Activated CD8-positive, alpha-beta T cell treated with anti-CD3 and anti-CD28 coated beads, Interleukin-2, amount 10 ng/mL, durations not matched to agents 7 days and 5 days (primary cell): ENCODE measurements around the gene PMPCA. TPM values are rescaled to one million over a fixed set of nuclear protein-coding genes. Genes with fewer than 3 reads are reported as not detected.
"Not testable (repeated sequence)": the region's sequence is repeated elsewhere in the genome, so short reads cannot be mapped to it uniquely, and the experiment has no call there.

Experiments used
- ATAC-seq: fragments of 150-1000 bp; cut with Tn5 transposase; one replicate; pipeline ENCODE4 v1.10.0; 2021; ENCODE audit warnings: moderate library complexity
- CTCF ChIA-PET: fragments of 350-600 bp; sonication (Branson Sonifier 250); formaldehyde crosslinking; loops from one replicate; lab custom pipeline; 2021; ENCODE audit warnings: antibody characterized with exemption; lab: Charles Lee
- POLR2A ChIA-PET: fragments of 350-600 bp; sonication (Branson Sonifier 250); formaldehyde crosslinking; loops from one replicate; lab custom pipeline; 2021; ENCODE audit warnings: antibody characterized with exemption; lab: Charles Lee
- DNase-seq: peaks from one replicate; pipeline ENCODE4 v3.0.0-alpha.2; 2020
- H3K27ac Mint-ChIP-seq: one replicate; pipeline ENCODE4 v1.8.0; 2021; ENCODE audit warnings: mild to moderate bottlenecking, mixed read lengths
- H3K27me3 Mint-ChIP-seq: one replicate; pipeline ENCODE4 v1.8.0; 2021; ENCODE audit warnings: low read depth, mixed read lengths
- H3K36me3 Mint-ChIP-seq: one replicate; pipeline ENCODE4 v1.8.0; 2021; ENCODE audit warnings: low read depth, mixed read lengths
- H3K4me1 Mint-ChIP-seq: one replicate; pipeline ENCODE4 v1.8.0; 2021; ENCODE audit warnings: low read depth, mixed read lengths
- H3K4me3 Mint-ChIP-seq: one replicate; pipeline ENCODE4 v1.8.0; 2021; ENCODE audit warnings: mild to moderate bottlenecking, mixed read lengths
- H3K9me3 Mint-ChIP-seq: one replicate; pipeline ENCODE4 v1.8.0; 2022; ENCODE audit warnings: mixed read lengths; ENCODE audit not compliant: insufficient read depth
- total RNA-seq, 2 experiments: library from RNA; stranded (reverse); gene quantifications; one replicate each; pipeline ENCODE4 v1.2.3, GENCODE V29; 2021

Gene PMPCA
- total RNA-seq, 2 experiments from 2014 or later, result 56.5 to 57.5 TPM

- H3K4me1 Mint-ChIP-seq, result no peaks in the 10 kb centered on the region
- H3K27me3 Mint-ChIP-seq, result no peaks in the 10 kb centered on the region
- no peaks in the 10 kb centered on the region for H3K9me3 Mint-ChIP-seq
- H3K27ac Mint-ChIP-seq, result no peak overlapping the region
- peaks cover 49% of the 10 kb centered on the region for H3K36me3 Mint-ChIP-seq
- ChIA-PET POLR2A (interaction anchor here (0.6 to 1.2 kb wide), 2 partner anchors 9 to 90 kb away, joined by 4 to 5 read pairs; partner anchors contain the start of genes ENTR1 and PMPCA), CTCF (interaction anchor here (1.2 kb wide), 1 partner anchor 15 kb away, joined by 3 read pairs; no protein-coding TSS in a partner anchor)
- ATAC-seq (no peak), DNase-seq (no peak)
- H3K4me3 Mint-ChIP-seq, result no peak overlapping the region
Observed at GRCh38 chr9:136419092-136419420, 8.6 kb downstream of the PMPCA start.

- Mint-ChIP-seq H3K9me3 (no peaks in the 10 kb centered on the region), H3K4me3 (no peak overlapping the region), H3K27me3 (no peaks in the 10 kb centered on the region), H3K36me3 (peaks cover 45% of the 10 kb centered on the region), H3K4me1 (peaks cover 3% of the 10 kb centered on the region), H3K27ac (no peak overlapping the region)
- ATAC-seq (no peak), DNase-seq (no peak)
- ChIA-PET CTCF (no interaction called here), POLR2A (no interaction called here)
Observed at GRCh38 chr9:136421791-136422190, 11.3 kb downstream of the PMPCA start.

GRCh38 chr9:136422876-136423275 is 12.4 kb downstream of the PMPCA start:
- ATAC-seq (no peak), DNase-seq (no peak)
- no peak overlapping the region for H3K4me3 Mint-ChIP-seq
- ChIA-PET CTCF (no interaction called here), POLR2A (interaction anchor here (1.0 to 1.1 kb wide), 2 partner anchors 10 to 40 kb away, joined by 3 read pairs; no protein-coding TSS in a partner anchor)
- peaks cover 39% of the 10 kb centered on the region for H3K36me3 Mint-ChIP-seq
- peaks cover 3% of the 10 kb centered on the region for H3K4me1 Mint-ChIP-seq
- H3K27me3 Mint-ChIP-seq, result no peaks in the 10 kb centered on the region
- H3K9me3 Mint-ChIP-seq, result no peaks in the 10 kb centered on the region
- no peak overlapping the region for H3K27ac Mint-ChIP-seq

GRCh38 chr9:136423432-136424146 is 13.1 kb downstream of the PMPCA start:
- CTCF ChIA-PET, result interaction anchor here (1.2 to 1.4 kb wide), 2 partner anchors 23 to 30 kb away, joined by 3 to 4 read pairs; no protein-coding TSS in a partner anchor
- no peaks in the 10 kb centered on the region for H3K27me3 Mint-ChIP-seq
- H3K4me3 Mint-ChIP-seq, result no peak overlapping the region

GRCh38 chr9:136424750-136425362 is 14.4 kb downstream of the PMPCA start:
- no peaks in the 10 kb centered on the region for H3K27me3 Mint-ChIP-seq
- CTCF ChIA-PET, result interaction anchor here (0.6 to 1.4 kb wide), 3 partner anchors 23 to 29 kb away, joined by 3 to 4 read pairs (median 3); no protein-coding TSS in a partner anchor
- peaks cover 35% of the 10 kb centered on the region for H3K36me3 Mint-ChIP-seq
- peaks cover 3% of the 10 kb centered on the region for H3K4me1 Mint-ChIP-seq
- ATAC-seq (no peak), DNase-seq (no peak)
- H3K27ac Mint-ChIP-seq, result no peak overlapping the region
- H3K9me3 Mint-ChIP-seq, result no peaks in the 10 kb centered on the region
- no peak overlapping the region for H3K4me3 Mint-ChIP-seq
- POLR2A ChIA-PET, result interaction anchor here (0.6 to 1.5 kb wide), 4 partner anchors 11 to 1150 kb away, joined by 3 to 5 read pairs (median 4); no protein-coding TSS in a partner anchor

More at GRCh38 chr9:136423432-136424146, 13.1 kb downstream of the PMPCA start:
- peaks cover 38% of the 10 kb centered on the region for H3K36me3 Mint-ChIP-seq
- H3K4me1 Mint-ChIP-seq, result peaks cover 3% of the 10 kb centered on the region
- ATAC-seq (no peak), DNase-seq (no peak)
- H3K27ac Mint-ChIP-seq, result no peak overlapping the region
- POLR2A ChIA-PET, result interaction anchor here (1.1 kb wide), 1 partner anchor 9 kb away, joined by 3 read pairs; no protein-coding TSS in a partner anchor
- H3K9me3 Mint-ChIP-seq, result no peaks in the 10 kb centered on the region

GRCh38 chr9:136425367-136425766 is 14.9 kb downstream of the PMPCA start:
- H3K9me3 Mint-ChIP-seq, ATAC-seq, H3K27me3 Mint-ChIP-seq, H3K4me1 Mint-ChIP-seq, DNase-seq, H3K27ac Mint-ChIP-seq, H3K4me3 Mint-ChIP-seq, CTCF ChIA-PET: not testable (repeated sequence)
- POLR2A ChIA-PET, result interaction anchor here (0.6 to 1.5 kb wide), 5 partner anchors 11 to 1149 kb away, joined by 3 to 5 read pairs (median 4); no protein-coding TSS in a partner anchor
- peaks cover 34% of the 10 kb centered on the region for H3K36me3 Mint-ChIP-seq

GRCh38 chr9:136426787-136427186 is 16.3 kb downstream of the PMPCA start:
- DNase-seq (no peak), ATAC-seq (no peak)
- no peak overlapping the region for H3K4me3 Mint-ChIP-seq
- no peaks in the 10 kb centered on the region for H3K9me3 Mint-ChIP-seq
- POLR2A ChIA-PET, result no interaction called here
- no peak overlapping the region for H3K27ac Mint-ChIP-seq
- peaks cover 33% of the 10 kb centered on the region for H3K36me3 Mint-ChIP-seq
- H3K4me1 Mint-ChIP-seq, result peaks cover 3% of the 10 kb centered on the region
- CTCF ChIA-PET, result no interaction called here
- H3K27me3 Mint-ChIP-seq, result no peaks in the 10 kb centered on the region

- Mint-ChIP-seq H3K36me3 (peaks cover 16% of the 10 kb centered on the region), H3K27me3 (no peaks in the 10 kb centered on the region), H3K4me3 (no peak overlapping the region), H3K9me3 (no peaks in the 10 kb centered on the region), H3K27ac (no peak overlapping the region), H3K4me1 (peaks cover 3% of the 10 kb centered on the region)
- CTCF ChIA-PET, result no interaction called here
- no peak for DNase-seq
- ATAC-seq, result no peak
- POLR2A ChIA-PET, result interaction anchor here (0.6 kb wide), 1 partner anchor 11 kb away, joined by 5 read pairs; no protein-coding TSS in a partner anchor
Observed at GRCh38 chr9:136429075-136429628, 18.7 kb downstream of the PMPCA start.

- Mint-ChIP-seq H3K4me1 (peaks cover 3% of the 10 kb centered on the region), H3K36me3 (peaks cover 13% of the 10 kb centered on the region), H3K27ac (no peak overlapping the region), H3K9me3 (no peaks in the 10 kb centered on the region), H3K27me3 (no peaks in the 10 kb centered on the region), H3K4me3 (no peak overlapping the region)
- CTCF ChIA-PET, result no interaction called here
- DNase-seq (no peak), ATAC-seq (no peak)
- POLR2A ChIA-PET, result no interaction called here
Observed at GRCh38 chr9:136429683-136430491, 19.4 kb downstream of the PMPCA start.

GRCh38 chr9:136430588-136431234 is 20.3 kb downstream of the PMPCA start:
- Mint-ChIP-seq H3K4me3 (no peak overlapping the region), H3K9me3 (no peaks in the 10 kb centered on the region)
- CTCF ChIA-PET, result no interaction called here

More at GRCh38 chr9:136430588-136431234, 20.3 kb downstream of the PMPCA start:
- H3K4me1 Mint-ChIP-seq, result peaks cover under 1% of the 10 kb centered on the region
- ATAC-seq, result no peak
- POLR2A ChIA-PET, result no interaction called here
- H3K27ac Mint-ChIP-seq, result no peak overlapping the region
- no peak for DNase-seq
- peaks cover 10% of the 10 kb centered on the region for H3K36me3 Mint-ChIP-seq
- no peaks in the 10 kb centered on the region for H3K27me3 Mint-ChIP-seq
